Activated CD4-positive, alpha-beta T cell treated with anti-CD3 and anti-CD28 coated beads, Interleukin-2, amount 10 ng/mL, durations not matched to agents 7 days and 5 days (primary cell): ENCODE results near the gene COMMD4. TPM values are rescaled to one million over a fixed set of nuclear protein-coding genes. Genes with fewer than 3 reads are reported as not detected.
"Not testable (repeated sequence)": the region's sequence is repeated elsewhere in the genome, so short reads cannot be mapped to it uniquely, and the experiment has no call there.

Source experiments
- CTCF ChIA-PET: fragments of 350-600 bp; sonication (Branson Sonifier 250); formaldehyde crosslinking; loops from one replicate; lab custom pipeline; 2021; ENCODE audit warnings: antibody characterized with exemption; lab: Charles Lee
- POLR2A ChIA-PET: fragments of 350-600 bp; sonication (Branson Sonifier 250); formaldehyde crosslinking; loops from one replicate; lab custom pipeline; 2021; ENCODE audit warnings: antibody characterized with exemption; lab: Charles Lee
- DNase-seq: peaks from one replicate; pipeline ENCODE4 v3.0.0-alpha.2; 2020
- H3K27ac Mint-ChIP-seq: one replicate; pipeline ENCODE4 v1.8.0; 2021; ENCODE audit warnings: mild to moderate bottlenecking, moderate library complexity, mixed read lengths
- H3K27me3 Mint-ChIP-seq: one replicate; pipeline ENCODE4 v1.8.0; 2021; ENCODE audit warnings: mixed read lengths
- H3K36me3 Mint-ChIP-seq: one replicate; pipeline ENCODE4 v1.8.0; 2021; ENCODE audit warnings: low read depth, mixed read lengths
- H3K4me1 Mint-ChIP-seq: one replicate; pipeline ENCODE4 v1.8.0; 2021; ENCODE audit warnings: mixed read lengths
- H3K4me3 Mint-ChIP-seq: one replicate; pipeline ENCODE4 v1.8.0; 2021; ENCODE audit warnings: mild to moderate bottlenecking, moderate library complexity, mixed read lengths
- H3K9me3 Mint-ChIP-seq: one replicate; pipeline ENCODE4 v1.8.0; 2021; ENCODE audit warnings: mixed read lengths
- total RNA-seq, 2 experiments: library from RNA; stranded (reverse); gene quantifications; one replicate each; pipeline ENCODE4 v1.2.3, GENCODE V29; 2021

Gene COMMD4
- 10 to 100 TPM; 72.2 to 97.4 TPM for total RNA-seq

GRCh38 chr15:75335705-75336355 lies at the start of gene COMMD4:
Gene COMMD4, plus strand, starts transcription at chr15:75336063. Its CDS starts 27 bp downstream, at chr15:75336090.
- no peaks in the 10 kb centered on the region for H3K9me3 Mint-ChIP-seq
- H3K27me3 Mint-ChIP-seq, result peaks cover 2% of the 10 kb centered on the region
- POLR2A ChIA-PET, result no interaction called here
- peak; percentile 90 for DNase-seq
- peaks cover 6% of the 10 kb centered on the region for H3K36me3 Mint-ChIP-seq
- peak within 1 kb of the TSS; percentile 93 for H3K4me3 Mint-ChIP-seq
- CTCF ChIA-PET, result interaction anchor here (1.5 kb wide), 2 partner anchors 12 to 32 kb away, joined by 3 to 7 read pairs; no protein-coding TSS in a partner anchor
- H3K27ac Mint-ChIP-seq, result peak within 1 kb of the TSS; percentile 98
- peaks cover 20% of the 10 kb centered on the region for H3K4me1 Mint-ChIP-seq

- H3K4me3 Mint-ChIP-seq, H3K4me1 Mint-ChIP-seq, H3K36me3 Mint-ChIP-seq, H3K27me3 Mint-ChIP-seq, POLR2A ChIA-PET, H3K9me3 Mint-ChIP-seq, CTCF ChIA-PET, H3K27ac Mint-ChIP-seq, DNase-seq: not testable (repeated sequence)
These were observed 42.2 kb upstream of the COMMD4 start for GRCh38 chr15:75293660-75294059.

- H3K4me3 Mint-ChIP-seq, H3K27ac Mint-ChIP-seq, H3K36me3 Mint-ChIP-seq, DNase-seq, H3K4me1 Mint-ChIP-seq, H3K27me3 Mint-ChIP-seq, POLR2A ChIA-PET, H3K9me3 Mint-ChIP-seq, CTCF ChIA-PET: not testable (repeated sequence)
These were observed 37.1 kb upstream of the COMMD4 start for GRCh38 chr15:75298541-75299310.

GRCh38 chr15:75299311-75299688 lies 36.6 kb upstream of the COMMD4 start:
- H3K9me3 Mint-ChIP-seq, POLR2A ChIA-PET: not testable (repeated sequence)
- peaks cover 12% of the 10 kb centered on the region for H3K27me3 Mint-ChIP-seq

GRCh38 chr15:75300026-75300425 lies 35.8 kb upstream of the COMMD4 start:
- H3K27ac Mint-ChIP-seq, CTCF ChIA-PET: not testable (repeated sequence)

More at GRCh38 chr15:75299311-75299688, 36.6 kb upstream of the COMMD4 start:
- H3K4me3 Mint-ChIP-seq, H3K27ac Mint-ChIP-seq, H3K4me1 Mint-ChIP-seq, H3K36me3 Mint-ChIP-seq, CTCF ChIA-PET: not testable (repeated sequence)
- peak; percentile 64 for DNase-seq

GRCh38 chr15:75302318-75302717 lies 33.5 kb upstream of the COMMD4 start:
- no peak for DNase-seq
- POLR2A ChIA-PET, result no interaction called here
- H3K27me3 Mint-ChIP-seq, result peaks cover 25% of the 10 kb centered on the region
- H3K27ac Mint-ChIP-seq, result no peak overlapping the region
- no peak overlapping the region for H3K4me3 Mint-ChIP-seq
- H3K36me3 Mint-ChIP-seq, result no peaks in the 10 kb centered on the region
- H3K9me3 Mint-ChIP-seq, result no peaks in the 10 kb centered on the region
- H3K4me1 Mint-ChIP-seq, result peaks cover 8% of the 10 kb centered on the region
- CTCF ChIA-PET, result no interaction called here

More at GRCh38 chr15:75300026-75300425, 35.8 kb upstream of the COMMD4 start:
- H3K36me3 Mint-ChIP-seq, POLR2A ChIA-PET, H3K4me1 Mint-ChIP-seq, H3K4me3 Mint-ChIP-seq, DNase-seq, H3K9me3 Mint-ChIP-seq: not testable (repeated sequence)
- H3K27me3 Mint-ChIP-seq, result peaks cover 17% of the 10 kb centered on the region

GRCh38 chr15:75302753-75303152 lies 33.1 kb upstream of the COMMD4 start:
- H3K4me1 Mint-ChIP-seq, H3K36me3 Mint-ChIP-seq, H3K4me3 Mint-ChIP-seq, H3K27ac Mint-ChIP-seq, CTCF ChIA-PET, DNase-seq, H3K9me3 Mint-ChIP-seq, POLR2A ChIA-PET: not testable (repeated sequence)
- H3K27me3 Mint-ChIP-seq, result peaks cover 28% of the 10 kb centered on the region

GRCh38 chr15:75306188-75306587 lies 29.7 kb upstream of the COMMD4 start:
- no peaks in the 10 kb centered on the region for H3K9me3 Mint-ChIP-seq
- H3K4me3 Mint-ChIP-seq, result no peak overlapping the region
- DNase-seq, result no peak
- peaks cover 37% of the 10 kb centered on the region for H3K27me3 Mint-ChIP-seq
- H3K4me1 Mint-ChIP-seq, result peaks cover 9% of the 10 kb centered on the region
- H3K27ac Mint-ChIP-seq, result no peak overlapping the region
- no peaks in the 10 kb centered on the region for H3K36me3 Mint-ChIP-seq
- CTCF ChIA-PET, result interaction anchor here (1.1 kb wide), 1 partner anchor 37 kb away, joined by 3 read pairs; no protein-coding TSS in a partner anchor
- POLR2A ChIA-PET, result no interaction called here

- Mint-ChIP-seq H3K4me1 (peaks cover 13% of the 10 kb centered on the region), H3K27me3 (peaks cover 39% of the 10 kb centered on the region), H3K9me3 (no peaks in the 10 kb centered on the region), H3K27ac (no peak overlapping the region), H3K36me3 (no peaks in the 10 kb centered on the region), H3K4me3 (no peak overlapping the region)
- CTCF ChIA-PET, result interaction anchor here (0.6 to 1.3 kb wide), 2 partner anchors 278 to 297 kb away, joined by 4 read pairs; no protein-coding TSS in a partner anchor
- POLR2A ChIA-PET, result interaction anchor here (0.6 kb wide), 1 partner anchor 255 kb away, joined by 4 read pairs; no protein-coding TSS in a partner anchor
- DNase-seq, result peak; percentile 22
These were observed 28.0 kb upstream of the COMMD4 start for GRCh38 chr15:75307778-75308390.

GRCh38 chr15:75309711-75310110 lies 26.2 kb upstream of the COMMD4 start:
- Mint-ChIP-seq H3K27ac (no peak overlapping the region), H3K27me3 (peaks cover 28% of the 10 kb centered on the region), H3K9me3 (no peaks in the 10 kb centered on the region), H3K4me1 (peaks cover 5% of the 10 kb centered on the region), H3K36me3 (no peaks in the 10 kb centered on the region), H3K4me3 (no peak overlapping the region)
- POLR2A ChIA-PET, result no interaction called here
- CTCF ChIA-PET, result no interaction called here
- DNase-seq, result no peak

- H3K4me3 Mint-ChIP-seq, H3K27ac Mint-ChIP-seq, POLR2A ChIA-PET, H3K9me3 Mint-ChIP-seq, DNase-seq, CTCF ChIA-PET, H3K36me3 Mint-ChIP-seq, H3K4me1 Mint-ChIP-seq: not testable (repeated sequence)
- peaks cover 13% of the 10 kb centered on the region for H3K27me3 Mint-ChIP-seq
These were observed 23.3 kb upstream of the COMMD4 start for GRCh38 chr15:75312548-75312947.

- Mint-ChIP-seq H3K4me1 (peaks cover 4% of the 10 kb centered on the region), H3K9me3 (no peaks in the 10 kb centered on the region), H3K36me3 (no peaks in the 10 kb centered on the region), H3K4me3 (no peak overlapping the region), H3K27me3 (peaks cover 11% of the 10 kb centered on the region), H3K27ac (no peak overlapping the region)
- ChIA-PET POLR2A (no interaction called here), CTCF (interaction anchor here (0.6 kb wide), 1 partner anchor 542 kb away, joined by 3 read pairs; no protein-coding TSS in a partner anchor)
- DNase-seq, result no peak
These were observed 22.6 kb upstream of the COMMD4 start for GRCh38 chr15:75313116-75313845.
